ENCODE data around the gene POT1.
A peak's percentile ranks its signal among the peaks of the same experiment; 100 is the strongest.

POT1 gene

GRCh38 chr7:124800386-124800785, 129.2 kb downstream of the POT1 start:
- no peak for DNase-seq

- no peak for DNase-seq
These were observed 130.2 kb downstream of the POT1 start for GRCh38 chr7:124799448-124799847.

- no peak for DNase-seq
These were observed 132.9 kb downstream of the POT1 start for GRCh38 chr7:124796771-124797170.

GRCh38 chr7:124792696-124793095, 136.9 kb downstream of the POT1 start:
- DNase-seq, result no peak

GRCh38 chr7:124792002-124792401, 137.6 kb downstream of the POT1 start:
- no peak for DNase-seq

GRCh38 chr7:124791426-124791825, 138.2 kb downstream of the POT1 start:
- DNase-seq, result no peak

GRCh38 chr7:124790645-124791044, 139.0 kb downstream of the POT1 start:
- DNase-seq, result no peak

- no peak for DNase-seq
These were observed 143.6 kb downstream of the POT1 start for GRCh38 chr7:124785994-124786393.

GRCh38 chr7:124784879-124785818, 144.5 kb downstream of the POT1 start:
- DNase-seq, result peak; percentile 56

- no peak for DNase-seq
These were observed 146.4 kb downstream of the POT1 start for GRCh38 chr7:124783271-124783670.

GRCh38 chr7:124781907-124782734, 147.5 kb downstream of the POT1 start:
- no peak for DNase-seq

GRCh38 chr7:124781418-124781817, 148.2 kb downstream of the POT1 start:
- no peak for DNase-seq

GRCh38 chr7:124780608-124781007, 149.0 kb downstream of the POT1 start:
- no peak for DNase-seq

- DNase-seq, result no peak
These were observed 149.6 kb downstream of the POT1 start for GRCh38 chr7:124780056-124780455.

- no peak for DNase-seq
These were observed 150.0 kb downstream of the POT1 start for GRCh38 chr7:124779620-124780019.

GRCh38 chr7:124779194-124779593, 150.4 kb downstream of the POT1 start:
- peak; percentile 90 for DNase-seq

- no peak for DNase-seq
These were observed 152.4 kb downstream of the POT1 start for GRCh38 chr7:124777268-124777667.

- no peak for DNase-seq
These were observed 153.5 kb downstream of the POT1 start for GRCh38 chr7:124776153-124776552.

- no peak for DNase-seq
These were observed 154.2 kb downstream of the POT1 start for GRCh38 chr7:124775422-124775821.

GRCh38 chr7:124773938-124774337, 155.7 kb downstream of the POT1 start:
- DNase-seq, result no peak

- no peak for DNase-seq
These were observed 156.3 kb downstream of the POT1 start for GRCh38 chr7:124773339-124773738.

Data from NCI-H2029 treated with DMSO at 0.1 percent for 48 hours (cell line).